Stimulated activated CD4-positive, alpha-beta T cell treated with anti-CD3 and anti-CD28 coated beads, Interleukin-1b, Interleukin-23, amount 100 ng/mL, for 4 hours (primary cell): Measurements from ENCODE around the gene SNX30.
A peak's percentile ranks its signal among the peaks of the same experiment; 100 is the strongest.
"Not testable (repeated sequence)": the region's sequence is repeated elsewhere in the genome, so short reads cannot be mapped to it uniquely, and the experiment has no call there.

Experiments used
- DNase-seq, 2 donors: peaks; one replicate each; pipeline ENCODE4 v3.0.0-alpha.2; 2020; ENCODE audit warnings: low read depth in 2 of 2

The SNX30 gene

GRCh38 chr9:112750016-112750763, at the start of gene SNX30:
Gene SNX30, plus strand, starts transcription at chr9:112750760. Its CDS starts 242 bp downstream, at chr9:112751002.
- DNase-seq, result peak; percentile 63 to 70

DNA sequence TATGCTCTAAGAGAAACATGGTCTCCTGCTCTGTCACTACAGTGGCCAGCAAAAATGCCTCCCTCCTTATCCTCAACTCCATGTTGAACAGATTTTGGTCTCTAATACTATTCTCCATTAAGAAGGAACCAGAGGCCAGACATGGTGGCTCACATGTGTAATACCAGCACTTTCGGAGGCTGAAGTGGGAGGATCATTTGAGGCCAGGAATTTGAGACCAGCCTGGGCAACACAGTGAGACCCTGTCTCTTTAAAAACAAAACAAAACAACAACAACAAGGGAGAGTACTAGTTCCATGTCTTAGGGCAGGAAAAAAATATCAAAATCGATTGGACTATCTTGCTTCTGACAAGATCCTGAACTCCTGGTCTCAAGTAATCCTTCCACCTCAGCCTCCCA, 47.3 kb upstream of the SNX30 start:
- no peak for DNase-seq

GRCh38 chr9:112705768-112706427, 44.7 kb upstream of the SNX30 start:
- DNase-seq, result no peak

GRCh38 chr9:112711050-112711689, 39.4 kb upstream of the SNX30 start:
- DNase-seq, result no peak

- no peak for DNase-seq
Measured at GRCh38 chr9:112712678-112713077, 37.9 kb upstream of the SNX30 start.

DNA sequence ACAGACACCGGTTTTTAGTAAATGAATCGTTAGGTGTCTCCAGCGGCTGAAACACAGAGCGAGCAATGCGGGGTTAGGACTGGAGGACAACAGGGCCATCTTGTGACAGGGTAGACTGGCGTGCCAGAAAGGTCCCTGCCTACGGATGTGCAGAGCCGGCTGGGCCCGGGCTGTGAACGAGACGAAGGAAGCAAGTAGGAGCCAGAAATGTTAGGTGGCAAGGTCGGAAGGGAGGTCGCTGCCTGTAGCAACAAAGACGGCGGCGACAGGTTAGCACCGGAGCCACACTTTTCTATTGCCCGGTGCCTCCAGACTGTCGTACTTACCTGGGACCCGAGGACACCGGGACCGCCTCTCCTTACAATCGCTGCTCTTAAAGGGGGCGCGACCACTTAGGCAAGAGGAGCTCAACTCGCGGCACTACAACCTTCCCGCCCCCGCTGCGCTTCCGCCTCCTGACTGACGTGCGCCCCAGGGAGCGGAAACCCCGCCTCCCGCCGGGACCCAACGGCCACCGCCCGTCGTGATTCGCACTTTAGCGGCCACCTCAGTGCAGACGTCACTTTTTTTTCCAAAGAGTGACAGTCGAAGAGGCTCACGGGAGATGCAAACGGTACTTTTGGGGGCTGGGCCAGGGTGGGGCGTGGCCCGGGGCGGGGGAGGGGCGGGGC, 32.8 kb upstream of the SNX30 start, which contains the start of gene INIP:
Gene INIP (minus strand): TSS at position 457 of the 671 bp plus-strand sequence. CDS start 1,632 bp downstream, outside the sequence.
- peak; percentile 93 to 94 for DNase-seq

DNA sequence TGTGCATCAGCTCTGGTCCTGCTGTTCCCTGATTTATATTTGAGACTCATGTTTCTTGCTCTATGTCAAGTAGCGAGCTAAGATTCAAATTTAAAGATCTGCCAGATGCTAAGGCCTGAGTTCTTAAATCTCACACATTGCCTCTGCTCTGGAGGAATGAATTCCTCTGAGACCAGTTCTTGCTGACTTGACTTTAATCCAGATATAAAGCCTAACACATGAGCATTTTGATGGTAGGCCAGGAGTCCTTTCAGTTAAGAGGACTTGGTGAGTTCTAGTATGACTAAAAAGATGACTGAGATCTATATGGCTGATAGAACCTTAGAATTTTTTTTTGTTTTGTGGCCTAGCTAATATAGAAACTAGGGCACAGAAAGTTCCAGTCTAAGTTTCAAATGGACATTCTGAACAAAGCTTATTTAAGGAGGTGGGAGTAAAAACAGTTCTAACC, 31.3 kb upstream of the SNX30 start:
- no peak for DNase-seq

DNA sequence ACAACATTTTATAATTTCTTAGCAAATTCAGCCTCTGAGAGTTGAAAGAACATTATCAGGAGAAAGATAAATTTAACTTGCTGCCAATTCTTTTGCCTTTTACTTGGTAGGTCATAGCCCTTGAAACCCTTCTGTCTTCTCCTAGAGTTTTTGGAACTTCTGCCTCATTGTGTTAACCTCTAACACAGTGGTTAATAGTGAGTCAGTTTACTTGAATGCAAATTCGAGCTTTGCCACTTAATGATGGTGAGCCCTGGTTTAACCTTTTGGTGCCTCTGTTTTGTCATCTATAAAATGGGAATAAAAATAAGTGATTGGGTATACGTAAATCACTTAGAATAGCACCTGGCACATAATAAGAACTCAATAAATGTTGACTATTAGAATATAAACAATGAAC, 30.9 kb upstream of the SNX30 start:
- DNase-seq, result no peak

DNA sequence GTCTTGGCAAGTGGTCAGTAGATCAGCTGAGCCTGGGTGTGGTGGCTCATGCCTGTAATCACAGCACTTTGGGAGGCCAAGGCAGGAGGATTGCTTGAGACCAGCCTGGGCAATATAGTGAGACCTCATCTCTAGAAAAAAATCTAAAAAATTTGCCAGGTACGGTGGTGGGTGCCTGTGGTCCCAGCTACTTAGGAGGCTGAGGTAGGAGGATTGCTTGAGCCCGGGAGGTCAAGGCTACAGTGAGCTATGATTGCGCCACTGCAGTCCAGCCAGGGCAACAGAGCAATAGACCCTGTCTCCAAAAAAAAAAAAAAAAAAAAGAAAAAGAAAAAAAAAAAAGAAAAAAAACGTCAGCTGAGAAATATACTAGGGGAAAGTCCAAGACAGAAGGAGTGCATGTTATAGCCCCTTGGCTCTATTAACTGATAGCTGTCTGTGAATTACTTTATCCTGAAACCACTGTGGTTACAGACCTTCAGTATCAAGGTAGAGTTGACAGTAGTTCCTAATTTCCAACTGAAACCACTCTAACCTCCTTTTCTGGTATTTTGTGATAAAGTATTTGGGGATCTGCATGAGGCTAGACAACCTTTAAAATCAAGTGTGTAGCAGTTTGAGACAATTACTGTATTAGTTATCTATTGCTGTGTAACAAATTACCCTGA, 30.3 kb upstream of the SNX30 start:
- DNase-seq, result no peak

DNA sequence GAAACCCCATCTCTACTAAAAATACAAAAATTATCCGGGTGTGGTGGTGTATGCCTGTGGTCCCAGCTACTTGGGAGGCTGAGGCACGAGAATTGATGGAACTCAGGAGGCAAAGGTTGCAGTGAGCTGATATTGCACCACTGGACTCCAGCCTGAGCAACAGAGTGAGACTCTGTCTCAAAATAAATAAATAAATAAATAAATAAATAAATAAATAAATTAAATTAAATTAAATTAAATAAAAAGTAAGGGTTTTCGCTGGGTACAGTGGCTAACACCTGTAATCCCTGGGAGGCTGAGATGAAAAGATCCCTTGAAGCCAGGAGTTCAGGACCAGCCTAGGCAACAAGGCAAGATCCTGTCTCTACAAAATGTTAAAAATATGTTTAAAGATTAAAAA, 27.8 kb upstream of the SNX30 start:
- not testable (repeated sequence) for DNase-seq

DNA sequence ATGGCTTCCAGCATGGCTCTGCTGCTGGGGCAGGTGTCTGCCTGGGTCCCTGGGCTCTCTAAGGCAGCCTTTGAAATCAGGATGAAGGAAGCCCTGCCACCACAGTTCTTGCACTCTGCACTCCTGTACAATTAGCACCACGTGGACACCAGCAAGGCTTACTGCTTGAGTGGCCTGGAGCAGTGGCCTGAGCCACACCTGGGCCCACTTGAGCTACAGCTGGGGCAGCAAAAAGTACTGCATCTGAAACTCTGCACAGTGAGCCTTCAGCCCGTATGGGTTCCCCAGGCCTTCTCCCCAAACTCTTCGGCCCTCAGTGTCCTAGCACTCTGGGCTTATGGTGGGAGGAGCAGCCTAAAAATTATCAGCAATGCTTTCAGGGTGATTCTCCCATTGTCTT, 24.6 kb upstream of the SNX30 start:
- no peak for DNase-seq

GRCh38 chr9:112726428-112726827, 24.1 kb upstream of the SNX30 start:
- DNase-seq, result no peak

DNA sequence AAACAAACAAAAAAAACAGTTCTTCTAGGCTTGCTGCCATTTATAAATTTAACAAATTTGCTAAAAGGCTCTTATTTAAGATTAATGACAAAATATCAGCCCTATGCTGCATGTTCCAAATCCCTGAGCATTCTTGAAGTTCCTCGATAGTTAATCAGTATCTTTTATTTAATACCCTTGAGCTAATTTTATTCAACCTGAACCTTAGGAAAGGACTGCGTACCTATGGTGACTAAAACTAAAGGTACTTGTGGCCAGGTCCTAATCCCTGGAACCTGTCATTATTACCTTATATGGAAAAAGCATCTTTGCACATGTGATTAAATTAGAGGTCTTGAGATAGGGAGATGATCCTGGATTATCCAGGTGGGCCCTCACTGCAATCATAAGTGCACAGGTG, 22.2 kb upstream of the SNX30 start:
- no peak for DNase-seq

DNA sequence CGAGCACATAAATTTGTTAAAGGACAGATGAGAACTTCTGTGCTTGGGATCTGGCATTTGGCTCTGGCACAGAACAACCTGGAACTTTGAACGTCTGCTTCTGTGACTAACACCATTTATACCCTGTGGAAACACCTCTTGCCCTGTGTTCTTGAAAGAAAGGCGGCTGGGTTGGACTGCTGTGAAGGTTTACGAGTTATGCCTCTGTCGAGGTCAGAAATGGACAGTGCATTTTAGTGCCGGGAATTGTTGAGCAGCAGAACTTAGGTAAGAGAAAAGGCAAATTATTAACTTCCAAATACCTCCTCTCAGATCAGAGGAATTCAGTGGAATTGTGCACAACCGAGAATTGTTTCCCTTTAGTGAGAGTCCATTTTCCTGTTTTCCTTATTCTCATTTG, 18.6 kb upstream of the SNX30 start:
- DNase-seq, result no peak

DNA sequence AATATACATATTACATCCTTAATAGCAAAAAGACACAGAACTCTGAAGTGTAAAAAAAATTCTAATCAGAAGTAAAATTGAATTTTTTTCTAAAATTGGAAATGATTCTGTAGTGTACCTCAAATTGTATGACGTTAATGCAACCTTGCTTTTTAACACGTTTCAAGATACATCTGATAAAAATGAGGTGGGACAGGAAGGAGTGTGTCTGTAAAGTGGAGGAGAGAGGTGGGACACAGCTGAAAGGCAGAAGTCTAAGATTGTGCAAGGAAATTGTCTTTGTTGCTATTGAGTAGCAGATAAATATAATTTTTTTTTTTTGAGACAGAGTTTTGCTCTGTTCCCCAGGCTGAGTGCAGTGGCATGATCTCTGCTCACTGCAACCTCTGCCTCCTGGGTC, 15.7 kb upstream of the SNX30 start:
- no peak for DNase-seq

GRCh38 chr9:112743216-112743836, 7.2 kb upstream of the SNX30 start:
- DNase-seq, result no peak

- no peak for DNase-seq
Measured at GRCh38 chr9:112744177-112744576, 6.4 kb upstream of the SNX30 start.

DNA sequence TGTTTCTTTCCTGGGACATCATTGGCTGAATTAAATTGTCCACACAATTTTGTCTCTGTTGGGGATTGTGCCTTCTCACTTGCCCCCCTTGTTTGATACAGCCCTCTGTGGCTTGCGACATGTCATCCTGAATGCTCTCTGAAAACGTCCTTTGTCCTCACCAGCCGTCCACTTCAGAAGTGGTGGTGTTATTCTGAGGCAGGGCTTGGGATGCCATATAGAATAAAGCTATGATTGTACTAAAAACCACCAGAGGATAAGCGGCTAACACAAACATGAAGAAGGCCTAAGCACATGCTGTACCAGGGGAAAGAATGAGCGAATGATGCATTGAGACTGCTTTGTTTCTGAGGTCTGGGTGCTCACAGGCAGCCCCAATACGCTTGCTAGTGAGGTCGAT, 3.5 kb upstream of the SNX30 start:
- DNase-seq, result no peak

DNA sequence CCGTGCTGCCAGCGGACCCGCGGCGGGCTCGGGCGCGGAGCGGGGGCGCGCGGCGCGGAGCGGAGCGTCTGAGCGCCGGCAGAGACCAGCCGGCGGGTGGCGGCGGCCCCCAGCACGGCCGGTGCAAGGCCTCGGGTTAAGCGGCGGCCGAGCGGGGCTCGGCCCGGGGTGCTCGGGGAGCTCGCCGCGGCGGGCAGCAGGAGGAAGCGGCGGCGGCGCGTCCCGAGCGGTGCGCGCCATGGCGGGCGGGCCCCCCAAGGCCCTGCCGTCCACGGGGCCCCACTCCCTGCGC, 150 bp downstream of the SNX30 start:
- DNase-seq, result no peak

DNA sequence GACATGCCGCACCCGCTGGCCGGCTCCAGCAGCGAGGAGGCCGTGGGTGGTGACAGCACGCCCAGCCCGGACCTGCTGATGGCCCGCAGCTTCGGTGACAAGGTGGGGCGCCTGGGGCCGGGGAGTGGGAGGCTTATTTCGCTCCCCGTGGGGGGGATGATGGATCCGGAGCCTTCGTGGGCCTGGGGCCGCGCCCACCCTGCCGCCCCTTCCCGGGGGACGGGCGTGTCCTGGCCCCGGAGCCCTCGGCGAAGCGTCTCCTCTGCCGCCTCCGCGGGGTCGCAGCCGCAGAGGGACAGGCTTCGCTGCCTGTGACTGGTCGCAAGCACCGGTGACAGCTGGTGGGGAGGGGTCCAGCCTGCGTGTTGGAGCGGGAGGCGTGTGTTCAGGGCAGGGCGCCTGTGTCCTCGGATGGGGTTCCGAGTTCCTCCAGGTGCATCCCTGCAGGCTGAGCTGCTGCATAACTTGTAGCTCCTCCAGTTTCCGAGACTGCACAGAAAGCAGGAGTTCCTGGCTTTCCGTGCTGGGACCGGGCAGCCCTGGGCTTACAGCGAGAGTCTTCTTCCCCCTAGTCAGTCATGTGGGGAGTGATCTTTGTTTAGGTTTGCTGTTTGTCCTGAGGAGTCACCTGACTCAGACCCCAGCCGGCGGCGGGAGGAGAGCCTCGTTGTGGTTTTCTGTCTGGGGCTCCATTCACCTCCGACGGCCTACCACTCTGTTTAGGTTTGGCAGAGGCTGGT, 666 bp downstream of the SNX30 start:
- DNase-seq, result peak in 1 of 2 donors; percentile 18
